Rectal smooth muscle tissue (tissue), 1 donor: ENCODE results near the gene CD247.

Experiments
- H3K27ac ChIP-seq: one replicate; pipeline ENCODE4 v1.7.0; 2013; ENCODE audit warnings: low read depth, low read length, inconsistent platforms
- H3K27me3 ChIP-seq: one replicate; pipeline ENCODE4 v1.7.0; 2013; ENCODE audit warnings: low read length; ENCODE audit not compliant: control insufficient read depth, insufficient read depth
- H3K36me3 ChIP-seq: one replicate; pipeline ENCODE4 v1.7.0; 2013; ENCODE audit warnings: low read length; ENCODE audit not compliant: control insufficient read depth, insufficient read depth
- H3K4me1 ChIP-seq: one replicate; pipeline ENCODE4 v1.7.0; 2013; ENCODE audit warnings: low read length; ENCODE audit not compliant: control insufficient read depth, insufficient read depth
- H3K4me3 ChIP-seq: one replicate; pipeline ENCODE4 v1.7.0; 2013; ENCODE audit warnings: low read length
- H3K9ac ChIP-seq: one replicate; pipeline ENCODE4 v1.7.0; 2013; ENCODE audit warnings: low read length

The CD247 gene

GRCh38 chr1:167431261-167431908 is 86.9 kb downstream of the CD247 start:
- Histone ChIP-seq H3K4me3 (no peak overlapping the region), H3K9ac (no peak overlapping the region), H3K27ac (no peak overlapping the region), H3K4me1 (no peaks in the 10 kb centered on the region), H3K27me3 (no peaks in the 10 kb centered on the region), H3K36me3 (no peaks in the 10 kb centered on the region)

GRCh38 chr1:167430849-167431242 is 87.5 kb downstream of the CD247 start:
- Histone ChIP-seq H3K27ac (no peak overlapping the region), H3K4me1 (no peaks in the 10 kb centered on the region), H3K4me3 (no peak overlapping the region), H3K36me3 (no peaks in the 10 kb centered on the region), H3K27me3 (no peaks in the 10 kb centered on the region), H3K9ac (no peak overlapping the region)

GRCh38 chr1:167430134-167430848 is 88.0 kb downstream of the CD247 start:
- Histone ChIP-seq H3K27ac (no peak overlapping the region), H3K27me3 (no peaks in the 10 kb centered on the region), H3K36me3 (no peaks in the 10 kb centered on the region), H3K4me3 (no peak overlapping the region), H3K9ac (no peak overlapping the region), H3K4me1 (no peaks in the 10 kb centered on the region)

DNA sequence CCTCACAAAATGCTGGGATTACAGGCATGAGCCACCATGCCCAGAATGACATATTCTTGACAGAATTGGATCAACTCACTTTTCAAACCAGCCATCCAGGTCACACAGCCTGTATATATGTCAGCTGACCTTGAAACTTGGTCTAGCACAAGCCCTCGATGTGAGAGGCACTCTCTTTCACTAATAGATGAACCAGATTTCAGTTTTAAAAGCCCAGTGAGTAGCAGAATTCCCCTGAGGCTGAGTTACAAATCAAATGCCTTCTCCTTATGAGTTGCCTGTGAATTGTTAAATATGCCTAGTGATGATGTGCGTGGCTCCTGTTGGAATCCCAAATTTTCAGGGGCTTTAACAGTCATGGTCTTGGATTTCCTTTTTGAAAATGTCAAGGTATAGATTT is 88.7 kb downstream of the CD247 start:
- Histone ChIP-seq H3K27ac (no peak overlapping the region), H3K4me3 (no peak overlapping the region), H3K4me1 (no peaks in the 10 kb centered on the region), H3K9ac (no peak overlapping the region), H3K27me3 (no peaks in the 10 kb centered on the region), H3K36me3 (no peaks in the 10 kb centered on the region)

DNA sequence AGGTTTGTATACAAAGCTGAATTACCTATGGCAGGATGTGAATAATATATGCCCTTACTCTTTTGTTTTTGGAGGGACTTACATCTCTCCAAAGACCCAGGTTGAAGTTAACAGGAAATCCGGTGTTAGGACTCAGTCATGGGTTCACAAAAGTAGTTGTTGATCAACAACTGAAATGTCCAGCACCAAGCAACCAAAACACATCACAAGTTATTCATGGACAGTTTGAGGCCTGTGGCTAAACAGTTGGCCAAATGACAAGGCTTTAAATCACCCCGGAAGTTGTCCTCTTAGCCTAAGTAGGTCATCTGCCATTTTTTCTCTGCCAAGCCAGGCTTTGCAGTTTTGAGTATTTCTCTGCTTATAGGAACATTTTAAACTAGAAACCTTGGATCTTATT is 89.9 kb downstream of the CD247 start:
- no peaks in the 10 kb centered on the region for H3K36me3 ChIP-seq
- H3K4me3 ChIP-seq = no peak overlapping the region
- no peaks in the 10 kb centered on the region for H3K4me1 ChIP-seq
- H3K9ac ChIP-seq = no peak overlapping the region
- no peak overlapping the region for H3K27ac ChIP-seq
- no peaks in the 10 kb centered on the region for H3K27me3 ChIP-seq

- H3K4me3 ChIP-seq = no peak overlapping the region
These were observed 90.5 kb downstream of the CD247 start for GRCh38 chr1:167427848-167428247.

GRCh38 chr1:167426716-167427115 is 91.6 kb downstream of the CD247 start:
- no peaks in the 10 kb centered on the region for H3K36me3 ChIP-seq
- no peaks in the 10 kb centered on the region for H3K4me1 ChIP-seq
- no peaks in the 10 kb centered on the region for H3K27me3 ChIP-seq

More at GRCh38 chr1:167427848-167428247, 90.5 kb downstream of the CD247 start:
- H3K36me3 ChIP-seq = no peaks in the 10 kb centered on the region
- H3K4me1 ChIP-seq = no peaks in the 10 kb centered on the region
- H3K27ac ChIP-seq = no peak overlapping the region
- H3K9ac ChIP-seq = no peak overlapping the region
- no peaks in the 10 kb centered on the region for H3K27me3 ChIP-seq

GRCh38 chr1:167425482-167425881 is 92.8 kb downstream of the CD247 start:
- no peak overlapping the region for H3K9ac ChIP-seq
- H3K4me1 ChIP-seq = no peaks in the 10 kb centered on the region
- H3K4me3 ChIP-seq = no peak overlapping the region
- no peaks in the 10 kb centered on the region for H3K27me3 ChIP-seq
- H3K36me3 ChIP-seq = no peaks in the 10 kb centered on the region
- no peak overlapping the region for H3K27ac ChIP-seq

More at GRCh38 chr1:167426716-167427115, 91.6 kb downstream of the CD247 start:
- H3K27ac ChIP-seq = no peak overlapping the region
- H3K9ac ChIP-seq = no peak overlapping the region
- no peak overlapping the region for H3K4me3 ChIP-seq

DNA sequence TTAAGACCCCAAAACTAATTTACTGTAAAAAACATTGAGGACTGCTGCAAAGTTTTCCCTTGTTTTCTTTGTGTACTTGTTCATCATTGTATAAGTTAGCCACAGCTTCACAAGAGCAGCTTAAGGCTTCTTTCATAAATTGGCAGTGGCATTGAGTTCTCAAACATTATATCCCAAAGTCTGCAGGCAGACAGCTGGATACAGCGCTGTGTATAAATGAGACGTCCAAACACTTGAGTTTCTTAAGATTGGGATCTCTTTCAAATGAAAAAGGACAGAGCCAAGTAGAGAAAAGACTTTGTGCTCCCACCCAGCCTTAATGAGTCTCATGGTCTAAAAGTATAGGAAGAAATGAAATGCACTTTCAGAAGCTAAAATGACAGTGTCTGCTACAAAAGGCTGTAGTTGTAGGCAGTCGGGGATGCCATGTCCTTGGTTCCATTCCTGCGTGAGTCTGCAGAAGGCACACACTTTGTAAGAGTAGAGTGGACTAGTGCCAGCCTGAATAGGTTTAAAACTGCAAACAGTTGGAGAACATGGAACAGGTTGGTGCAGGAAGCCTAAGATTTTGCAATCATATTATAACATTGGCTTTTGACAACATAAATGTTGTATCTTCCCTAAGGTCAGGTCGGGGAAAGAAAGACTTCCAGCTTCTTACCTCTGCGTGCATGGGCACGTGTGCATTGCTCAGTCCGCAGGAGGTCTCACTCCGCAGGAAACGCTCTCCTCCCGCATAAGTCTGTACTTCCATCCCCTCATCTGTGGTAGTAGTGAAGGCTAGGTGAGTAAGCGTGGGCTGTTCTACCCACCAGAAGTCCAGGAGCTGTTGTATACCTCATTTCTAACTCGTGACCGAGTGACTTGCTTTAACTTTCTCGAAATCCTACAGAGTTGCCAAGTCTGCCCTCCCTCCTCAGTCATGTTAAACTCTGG is 94.4 kb downstream of the CD247 start:
- no peaks in the 10 kb centered on the region for H3K4me1 ChIP-seq
- H3K27me3 ChIP-seq = no peaks in the 10 kb centered on the region
- no peak overlapping the region for H3K9ac ChIP-seq
- H3K27ac ChIP-seq = no peak overlapping the region
- no peak overlapping the region for H3K4me3 ChIP-seq
- H3K36me3 ChIP-seq = no peaks in the 10 kb centered on the region

DNA sequence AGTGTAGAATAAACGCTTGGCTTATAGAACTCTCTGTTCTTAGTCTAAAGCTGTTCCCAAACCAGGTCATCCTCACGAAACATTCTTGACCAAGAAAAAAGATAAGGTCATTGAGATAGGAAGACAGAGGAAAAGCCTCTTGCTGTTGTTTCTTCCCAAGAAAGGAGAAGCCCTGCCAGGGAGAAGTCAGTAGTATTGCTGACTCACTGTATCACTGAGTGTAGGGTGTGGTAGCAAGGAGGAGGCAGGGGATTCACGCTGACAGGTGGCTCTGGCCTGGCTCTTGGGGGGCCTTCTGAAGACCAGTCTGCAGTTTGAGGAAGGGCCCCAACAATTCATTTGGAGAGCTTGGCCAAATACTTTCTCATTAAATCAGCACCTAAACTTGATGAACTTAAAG is 97.8 kb downstream of the CD247 start:
- Histone ChIP-seq H3K27me3 (no peaks in the 10 kb centered on the region), H3K36me3 (peaks cover 2% of the 10 kb centered on the region)

GRCh38 chr1:167419245-167419644 is 99.1 kb downstream of the CD247 start:
- H3K27me3 ChIP-seq = no peaks in the 10 kb centered on the region
- no peak overlapping the region for H3K4me3 ChIP-seq
- H3K36me3 ChIP-seq = peaks cover 2% of the 10 kb centered on the region
- H3K9ac ChIP-seq = no peak overlapping the region
- H3K4me1 ChIP-seq = no peaks in the 10 kb centered on the region
- H3K27ac ChIP-seq = no peak overlapping the region

More for the DNA sequence above, 97.8 kb downstream of the CD247 start:
- Histone ChIP-seq H3K4me1 (no peaks in the 10 kb centered on the region), H3K9ac (no peak overlapping the region), H3K27ac (no peak overlapping the region), H3K4me3 (no peak overlapping the region)

DNA sequence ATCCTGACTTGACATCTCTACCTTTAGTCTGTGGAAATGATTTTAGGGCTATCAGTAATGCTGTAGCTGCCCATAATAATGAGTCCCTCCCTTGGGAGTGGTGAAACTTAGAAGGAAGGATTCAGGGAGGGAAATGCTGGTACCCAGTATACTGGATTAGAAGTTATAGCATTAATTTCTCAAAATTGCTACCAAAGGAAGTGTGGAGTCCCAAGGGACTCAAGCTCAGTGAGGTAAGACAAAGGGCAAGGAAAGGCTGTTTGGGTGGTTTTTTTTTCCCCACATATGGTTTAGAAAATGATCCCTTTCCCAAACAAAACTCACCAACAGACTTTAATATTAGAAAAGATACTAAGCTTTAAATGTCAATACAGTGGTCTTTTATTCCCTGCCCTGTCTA is 99.9 kb downstream of the CD247 start:
- Histone ChIP-seq H3K36me3 (peaks cover 2% of the 10 kb centered on the region), H3K4me3 (no peak overlapping the region), H3K4me1 (no peaks in the 10 kb centered on the region), H3K27me3 (no peaks in the 10 kb centered on the region), H3K27ac (no peak overlapping the region), H3K9ac (no peak overlapping the region)
